Fibroblast of pulmonary artery (primary cell): Measurements from ENCODE around the gene POC1A.

Experiments
- DNase-seq: peaks from one replicate; pipeline ENCODE4 v3.0.0-alpha.2; 2010; ENCODE audit warnings: low read depth
- H3K4me3 ChIP-seq: replicated peaks from 2 replicates; pipeline ENCODE4 v1.5.1; 2011; ENCODE audit warnings: low read depth, mild to moderate bottlenecking, control low read depth, low read length, moderate library complexity
- TF ChIP-seq, protein P1 (sequence below): IDR thresholded peaks from 2 replicates; pipeline ENCODE4 v1.5.1; 2011; ENCODE audit warnings: mild to moderate bottlenecking, control low read depth, low read length, inconsistent platforms; ENCODE audit errors: missing control alignments

Gene POC1A

DNA sequence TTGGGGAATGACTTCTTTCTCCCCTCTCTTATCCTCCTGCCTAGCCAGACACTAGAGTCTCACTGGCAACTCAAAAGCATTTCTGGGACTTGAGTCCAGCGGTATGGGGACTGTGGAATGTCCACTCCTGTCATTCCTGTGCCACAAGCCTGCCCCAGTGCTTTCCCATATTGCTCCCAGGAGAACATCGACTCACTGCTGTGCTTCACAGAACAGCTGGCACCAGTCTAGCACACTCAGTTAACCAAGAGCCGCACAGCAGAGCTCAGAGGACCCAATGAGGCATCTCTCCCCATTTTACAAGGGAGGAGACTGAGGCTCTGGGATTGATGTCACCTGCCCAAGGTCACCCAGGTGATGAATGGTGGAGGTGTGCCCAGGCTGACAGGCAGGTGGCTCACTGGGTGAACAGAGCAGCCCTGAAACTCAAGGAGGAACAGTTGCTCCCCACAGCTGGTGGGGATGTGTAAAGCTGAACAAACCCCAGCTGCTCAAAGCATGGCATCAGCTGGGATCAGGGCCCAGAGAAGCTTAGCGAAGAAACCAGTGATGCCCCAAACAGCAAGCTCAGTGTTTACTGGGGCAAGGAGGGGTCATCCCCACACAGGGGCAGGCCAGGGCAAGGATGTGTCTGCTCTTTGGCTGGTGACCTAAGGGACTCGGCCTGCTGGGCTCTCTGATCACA lies 62.5 kb downstream of the POC1A start:
- no peak for DNase-seq
- TF ChIP-seq, protein P1, sequence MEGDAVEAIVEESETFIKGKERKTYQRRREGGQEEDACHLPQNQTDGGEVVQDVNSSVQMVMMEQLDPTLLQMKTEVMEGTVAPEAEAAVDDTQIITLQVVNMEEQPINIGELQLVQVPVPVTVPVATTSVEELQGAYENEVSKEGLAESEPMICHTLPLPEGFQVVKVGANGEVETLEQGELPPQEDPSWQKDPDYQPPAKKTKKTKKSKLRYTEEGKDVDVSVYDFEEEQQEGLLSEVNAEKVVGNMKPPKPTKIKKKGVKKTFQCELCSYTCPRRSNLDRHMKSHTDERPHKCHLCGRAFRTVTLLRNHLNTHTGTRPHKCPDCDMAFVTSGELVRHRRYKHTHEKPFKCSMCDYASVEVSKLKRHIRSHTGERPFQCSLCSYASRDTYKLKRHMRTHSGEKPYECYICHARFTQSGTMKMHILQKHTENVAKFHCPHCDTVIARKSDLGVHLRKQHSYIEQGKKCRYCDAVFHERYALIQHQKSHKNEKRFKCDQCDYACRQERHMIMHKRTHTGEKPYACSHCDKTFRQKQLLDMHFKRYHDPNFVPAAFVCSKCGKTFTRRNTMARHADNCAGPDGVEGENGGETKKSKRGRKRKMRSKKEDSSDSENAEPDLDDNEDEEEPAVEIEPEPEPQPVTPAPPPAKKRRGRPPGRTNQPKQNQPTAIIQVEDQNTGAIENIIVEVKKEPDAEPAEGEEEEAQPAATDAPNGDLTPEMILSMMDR: no peak

DNA sequence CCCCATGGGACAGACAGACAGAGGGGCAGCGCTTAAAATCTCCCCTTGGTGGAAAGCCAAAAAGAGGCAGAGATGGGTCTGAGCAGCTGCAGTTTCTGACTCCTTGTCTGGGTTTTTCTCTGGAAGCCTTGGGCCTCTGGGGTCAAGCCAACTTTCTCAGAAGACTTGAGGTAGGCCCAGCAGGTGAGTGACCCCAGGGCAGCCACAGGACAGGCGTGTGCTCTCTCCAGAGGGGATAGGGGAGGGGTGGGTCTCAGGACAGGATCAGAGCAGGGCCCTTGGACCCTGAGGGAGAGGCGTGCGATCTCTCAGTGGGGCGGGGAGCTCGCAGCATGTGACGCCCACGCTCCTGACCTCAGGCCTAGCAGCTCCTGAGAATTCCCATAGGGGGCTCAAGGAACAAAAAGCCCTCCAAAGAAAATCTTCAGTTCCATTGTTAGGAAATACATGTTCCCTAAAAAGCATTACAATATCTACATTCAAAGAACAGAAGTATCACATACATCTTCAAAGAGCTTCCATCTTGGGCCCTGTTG lies 63.2 kb downstream of the POC1A start:
- no peak overlapping the region for H3K4me3 ChIP-seq
- TF ChIP-seq, protein P1: no peak
- no peak for DNase-seq

More for the DNA sequence above, 62.5 kb downstream of the POC1A start:
- H3K4me3 ChIP-seq: no peak overlapping the region

DNA sequence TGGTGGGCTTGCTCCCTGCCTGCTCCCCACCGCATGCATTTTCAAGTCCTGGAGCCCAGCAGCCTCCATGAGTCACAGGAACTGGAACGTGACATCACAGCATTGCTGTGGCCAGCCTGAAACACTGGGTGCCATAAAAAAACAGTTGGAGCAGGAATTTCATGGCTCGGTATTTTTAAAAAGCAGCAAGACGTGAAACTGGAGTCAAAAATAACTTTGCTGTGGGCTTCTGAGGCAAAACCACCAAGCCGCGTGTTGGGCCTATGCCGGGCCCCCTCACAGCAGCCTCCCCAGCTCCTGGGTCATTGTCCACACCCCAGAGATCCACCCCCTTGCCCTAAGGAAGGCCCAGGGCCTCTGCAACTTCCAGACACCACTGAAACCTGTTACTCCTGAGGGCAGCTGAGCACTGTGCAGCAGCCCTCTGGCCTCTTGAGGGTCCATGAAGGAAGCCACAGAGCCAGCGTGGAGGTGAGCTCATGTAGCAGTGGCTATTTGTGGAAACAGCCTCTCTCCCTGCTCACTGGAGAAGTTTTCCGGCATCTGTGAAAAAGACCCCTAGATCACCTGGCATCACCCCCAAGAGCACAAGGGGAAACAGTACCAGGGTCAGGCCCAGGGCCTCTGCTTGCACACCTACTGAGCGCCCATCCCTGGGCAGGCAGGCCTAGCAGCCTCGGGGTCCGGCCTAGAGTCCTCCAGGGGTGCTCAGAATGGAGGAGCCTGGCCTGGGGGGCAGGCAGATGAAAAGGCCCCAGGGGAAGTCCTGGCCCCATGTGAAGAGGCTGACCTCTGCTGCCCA lies 63.9 kb downstream of the POC1A start:
- DNase-seq: peak; percentile 84
- TF ChIP-seq, protein P1: no peak
- H3K4me3 ChIP-seq: no peak overlapping the region

DNA sequence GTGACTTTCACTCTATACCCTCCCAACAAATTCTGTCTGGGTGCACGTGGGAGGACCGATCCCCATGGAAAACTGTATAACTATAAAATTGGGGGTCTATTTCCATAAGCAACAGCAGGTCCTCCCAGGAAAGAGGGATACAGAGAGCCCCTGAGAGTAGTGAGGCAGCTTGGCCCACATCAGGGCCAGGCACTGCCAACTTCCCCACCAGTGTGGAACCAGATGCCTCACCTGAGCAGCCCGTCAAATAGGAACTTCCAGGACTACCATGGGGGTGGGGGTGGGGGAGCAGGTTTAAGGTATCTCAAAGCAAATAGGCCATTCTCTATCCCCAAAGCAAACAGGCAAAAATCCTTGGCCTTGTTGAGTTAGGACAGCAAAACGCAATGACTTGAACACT lies 64.5 kb downstream of the POC1A start:
- H3K4me3 ChIP-seq: no peak overlapping the region
- no peak for DNase-seq
- TF ChIP-seq, protein P1: no peak

DNA sequence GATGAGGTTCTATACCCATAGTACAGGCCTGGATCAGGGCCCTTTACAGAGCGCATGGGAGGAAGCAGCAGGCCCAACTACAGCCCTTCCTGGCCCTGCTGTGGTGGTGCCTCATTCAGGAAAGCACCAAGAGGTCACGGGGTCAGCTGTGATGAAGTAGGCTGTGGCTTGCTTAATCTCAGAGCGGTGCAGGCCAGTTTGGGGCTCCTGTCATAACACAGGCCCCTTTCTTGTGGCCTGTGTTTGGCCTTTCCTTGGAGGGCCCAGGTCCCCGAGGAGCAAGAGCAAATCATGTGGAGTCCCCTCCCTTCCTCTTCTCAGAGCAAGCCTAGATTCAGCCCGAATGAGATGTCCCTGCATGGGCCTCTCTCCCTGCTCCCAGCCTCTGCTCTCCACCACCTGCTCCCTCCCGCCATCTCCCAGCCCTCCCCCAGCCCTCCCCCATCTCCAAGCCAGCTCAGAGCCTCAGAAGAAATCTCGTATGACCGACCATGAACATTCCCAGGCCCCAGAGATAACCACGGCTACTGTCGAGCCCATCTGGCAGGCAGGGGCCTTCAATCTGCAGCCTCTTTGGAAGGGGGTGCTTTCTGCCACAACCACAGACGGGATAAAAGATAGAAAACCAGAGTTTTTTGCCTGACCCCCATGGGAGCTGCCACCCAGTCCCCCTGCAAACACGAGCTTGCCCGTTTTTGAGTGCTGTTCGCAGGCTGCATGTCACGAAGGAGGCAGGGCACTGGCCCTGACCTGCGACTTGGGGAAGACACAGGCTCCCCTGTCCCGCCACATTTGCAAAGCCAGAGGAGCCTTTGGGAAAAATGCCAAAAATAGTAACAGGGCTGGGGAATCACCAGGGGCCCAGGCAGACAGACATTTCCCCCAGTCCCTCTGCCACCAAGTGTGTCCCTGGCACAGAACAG lies 65.5 kb downstream of the POC1A start:
- TF ChIP-seq, protein P1: no peak
- DNase-seq: peak; percentile 71
- H3K4me3 ChIP-seq: no peak overlapping the region

DNA sequence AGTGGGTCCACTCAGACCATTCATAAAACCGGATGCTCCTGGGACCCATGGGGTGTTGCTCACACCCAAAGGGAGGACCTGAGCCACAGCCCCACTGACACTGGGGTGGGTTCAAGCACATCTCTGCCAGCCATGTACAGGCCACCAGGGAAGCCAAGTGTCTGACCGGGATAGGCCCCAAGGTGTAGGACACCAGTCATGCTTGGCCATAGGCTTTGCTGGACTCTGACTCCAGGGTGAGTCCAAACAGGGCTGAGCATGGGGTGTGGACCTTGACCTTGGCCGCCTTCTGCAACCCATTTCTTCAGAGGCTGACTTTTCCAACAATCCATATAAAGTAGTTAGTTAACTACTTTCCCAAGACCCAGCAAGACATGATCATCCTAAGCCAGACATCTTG lies 66.5 kb downstream of the POC1A start:
- TF ChIP-seq, protein P1: no peak
- DNase-seq: no peak
- no peak overlapping the region for H3K4me3 ChIP-seq
